ENCODE results near the gene PRKAG3.

The PRKAG3 gene

GRCh38 chr2:218839888-218840287, 8.3 kb upstream of the PRKAG3 start:
- H3K36me3 ChIP-seq (ENCODE audit: control insufficient read depth, insufficient read depth, low read length): no peaks in the 10 kb centered on the region
- no peak overlapping the region for H3K4ac ChIP-seq (ENCODE audit: low read depth, low read length)
- H3K56ac ChIP-seq (ENCODE audit: low read length): no peak overlapping the region
- no peak overlapping the region for H3K4me3 ChIP-seq (ENCODE audit: low read length)
- no peak for DNase-seq
- no peaks in the 10 kb centered on the region for H3K79me1 ChIP-seq (ENCODE audit: low read length)
- H3K27me3 ChIP-seq (ENCODE audit: insufficient read depth, low read length, poor library complexity): no peaks in the 10 kb centered on the region
- H3K4me1 ChIP-seq (ENCODE audit: control insufficient read depth, low read depth, low read length): no peaks in the 10 kb centered on the region
- H3K9ac ChIP-seq (ENCODE audit: low read length): no peak overlapping the region
- no peak overlapping the region for H3K18ac ChIP-seq (ENCODE audit: low read length)
- H4K5ac ChIP-seq (ENCODE audit: low read length): no peak overlapping the region
- no peak overlapping the region for H4K8ac ChIP-seq (ENCODE audit: low read depth, low read length)
- H2BK5ac ChIP-seq (ENCODE audit: low read length): no peak overlapping the region
- WGBS (ENCODE audit: extremely low coverage, insufficient coverage, low lambda C conversion rate): no CpG with 5 or more reads among the region's 1 CpG
- no peak overlapping the region for H2AK5ac ChIP-seq (ENCODE audit: low read length)
- no peaks in the 10 kb centered on the region for H3K79me2 ChIP-seq (ENCODE audit: control insufficient read depth, insufficient read depth, low read length)
- H2BK15ac ChIP-seq (replicated peaks; ENCODE audit: low read depth): no peak overlapping the region
- no peak overlapping the region for H2BK120ac ChIP-seq (ENCODE audit: low read depth, low read length)
- H3K27ac ChIP-seq (ENCODE audit: low read depth, low read length): no peak overlapping the region
- no peak overlapping the region for H3K4me2 ChIP-seq (ENCODE audit: low read length)
- H3K23ac ChIP-seq (ENCODE audit: low read length): no peak overlapping the region

GRCh38 chr2:218839430-218839829, 7.8 kb upstream of the PRKAG3 start:
- Histone ChIP-seq H3K18ac (ENCODE audit: low read length) (no peak overlapping the region), H4K8ac (ENCODE audit: low read depth, low read length) (no peak overlapping the region), H3K9ac (ENCODE audit: low read length) (no peak overlapping the region), H3K23ac (ENCODE audit: low read length) (no peak overlapping the region), H3K56ac (ENCODE audit: low read length) (no peak overlapping the region), H2AK5ac (ENCODE audit: low read length) (no peak overlapping the region), H4K5ac (ENCODE audit: low read length) (no peak overlapping the region), H2BK120ac (ENCODE audit: low read depth, low read length) (no peak overlapping the region), H3K79me2 (ENCODE audit: control insufficient read depth, insufficient read depth, low read length) (no peaks in the 10 kb centered on the region), H3K27ac (ENCODE audit: low read depth, low read length) (no peak overlapping the region), H3K27me3 (ENCODE audit: insufficient read depth, low read length, poor library complexity) (no peaks in the 10 kb centered on the region), H3K36me3 (ENCODE audit: control insufficient read depth, insufficient read depth, low read length) (no peaks in the 10 kb centered on the region), H3K79me1 (ENCODE audit: low read length) (no peaks in the 10 kb centered on the region), H3K4me2 (ENCODE audit: low read length) (no peak overlapping the region), H3K4me1 (ENCODE audit: control insufficient read depth, low read depth, low read length) (no peaks in the 10 kb centered on the region), H3K4me3 (ENCODE audit: low read length) (no peak overlapping the region), H2BK15ac (replicated peaks; ENCODE audit: low read depth) (no peak overlapping the region), H2BK5ac (ENCODE audit: low read length) (no peak overlapping the region), H3K4ac (ENCODE audit: low read depth, low read length) (no peak overlapping the region)
- DNase-seq: no peak
- WGBS (ENCODE audit: extremely low coverage, insufficient coverage, low lambda C conversion rate): no CpG with 5 or more reads among the region's 4 CpGs

- no peak overlapping the region for H2BK120ac ChIP-seq (ENCODE audit: low read depth, low read length)
- no peak overlapping the region for H3K9ac ChIP-seq (ENCODE audit: low read length)
- H3K79me2 ChIP-seq (ENCODE audit: control insufficient read depth, insufficient read depth, low read length): no peaks in the 10 kb centered on the region
- H2BK5ac ChIP-seq (ENCODE audit: low read length): no peak overlapping the region
- H3K27me3 ChIP-seq (ENCODE audit: insufficient read depth, low read length, poor library complexity): no peaks in the 10 kb centered on the region
- no peak overlapping the region for H3K27ac ChIP-seq (ENCODE audit: low read depth, low read length)
- no peak for DNase-seq
- H3K4me3 ChIP-seq (ENCODE audit: low read length): no peak overlapping the region
- H3K4me2 ChIP-seq (ENCODE audit: low read length): no peak overlapping the region
- no peak overlapping the region for H3K23ac ChIP-seq (ENCODE audit: low read length)
- H2AK5ac ChIP-seq (ENCODE audit: low read length): no peak overlapping the region
- no peak overlapping the region for H2BK15ac ChIP-seq (replicated peaks; ENCODE audit: low read depth)
- H3K4me1 ChIP-seq (ENCODE audit: control insufficient read depth, low read depth, low read length): no peaks in the 10 kb centered on the region
- no peak overlapping the region for H3K56ac ChIP-seq (ENCODE audit: low read length)
- no peak overlapping the region for H3K4ac ChIP-seq (ENCODE audit: low read depth, low read length)
- no peaks in the 10 kb centered on the region for H3K79me1 ChIP-seq (ENCODE audit: low read length)
- H4K5ac ChIP-seq (ENCODE audit: low read length): no peak overlapping the region
- H4K8ac ChIP-seq (ENCODE audit: low read depth, low read length): no peak overlapping the region
- H3K18ac ChIP-seq (ENCODE audit: low read length): no peak overlapping the region
- no CpG with 5 or more reads among the region's 2 CpGs for WGBS (ENCODE audit: extremely low coverage, insufficient coverage, low lambda C conversion rate)
- no peaks in the 10 kb centered on the region for H3K36me3 ChIP-seq (ENCODE audit: control insufficient read depth, insufficient read depth, low read length)
These were observed 5.9 kb upstream of the PRKAG3 start for GRCh38 chr2:218837495-218837894.

- Histone ChIP-seq H3K27me3 (ENCODE audit: insufficient read depth, low read length, poor library complexity) (no peaks in the 10 kb centered on the region), H2BK15ac (replicated peaks; ENCODE audit: low read depth) (no peak overlapping the region), H2AK5ac (ENCODE audit: low read length) (no peak overlapping the region), H3K79me1 (ENCODE audit: low read length) (no peaks in the 10 kb centered on the region), H4K8ac (ENCODE audit: low read depth, low read length) (no peak overlapping the region), H2BK5ac (ENCODE audit: low read length) (no peak overlapping the region), H3K9ac (ENCODE audit: low read length) (no peak overlapping the region), H3K4me2 (ENCODE audit: low read length) (no peak overlapping the region), H3K36me3 (ENCODE audit: control insufficient read depth, insufficient read depth, low read length) (no peaks in the 10 kb centered on the region), H4K5ac (ENCODE audit: low read length) (no peak overlapping the region), H3K23ac (ENCODE audit: low read length) (no peak overlapping the region), H3K4me3 (ENCODE audit: low read length) (no peak overlapping the region), H3K4me1 (ENCODE audit: control insufficient read depth, low read depth, low read length) (no peaks in the 10 kb centered on the region), H3K56ac (ENCODE audit: low read length) (no peak overlapping the region), H3K27ac (ENCODE audit: low read depth, low read length) (no peak overlapping the region), H2BK120ac (ENCODE audit: low read depth, low read length) (no peak overlapping the region), H3K4ac (ENCODE audit: low read depth, low read length) (no peak overlapping the region), H3K79me2 (ENCODE audit: control insufficient read depth, insufficient read depth, low read length) (no peaks in the 10 kb centered on the region), H3K18ac (ENCODE audit: low read length) (no peak overlapping the region)
- DNase-seq: no peak
- WGBS (ENCODE audit: extremely low coverage, insufficient coverage, low lambda C conversion rate): no CpG with 5 or more reads among the region's 4 CpGs
These were observed 3.1 kb upstream of the PRKAG3 start for GRCh38 chr2:218834685-218835084.

GRCh38 chr2:218833023-218833609, 1.5 kb upstream of the PRKAG3 start:
- H3K23ac ChIP-seq (ENCODE audit: low read length): no peak overlapping the region
- H3K9ac ChIP-seq (ENCODE audit: low read length): no peak overlapping the region
- no peak overlapping the region for H3K4ac ChIP-seq (ENCODE audit: low read depth, low read length)
- no peak overlapping the region for H2BK5ac ChIP-seq (ENCODE audit: low read length)
- no peaks in the 10 kb centered on the region for H3K79me1 ChIP-seq (ENCODE audit: low read length)
- no peak overlapping the region for H2BK120ac ChIP-seq (ENCODE audit: low read depth, low read length)
- no peaks in the 10 kb centered on the region for H3K79me2 ChIP-seq (ENCODE audit: control insufficient read depth, insufficient read depth, low read length)
- no peak for DNase-seq
- no peak overlapping the region for H3K56ac ChIP-seq (ENCODE audit: low read length)
- no peak overlapping the region for H3K27ac ChIP-seq (ENCODE audit: low read depth, low read length)
- H4K8ac ChIP-seq (ENCODE audit: low read depth, low read length): no peak overlapping the region
- no peaks in the 10 kb centered on the region for H3K36me3 ChIP-seq (ENCODE audit: control insufficient read depth, insufficient read depth, low read length)
- H2BK15ac ChIP-seq (replicated peaks; ENCODE audit: low read depth): no peak overlapping the region
- H3K4me1 ChIP-seq (ENCODE audit: control insufficient read depth, low read depth, low read length): no peaks in the 10 kb centered on the region
- no peak overlapping the region for H2AK5ac ChIP-seq (ENCODE audit: low read length)
- no peak overlapping the region for H3K4me2 ChIP-seq (ENCODE audit: low read length)
- H3K4me3 ChIP-seq (ENCODE audit: low read length): no peak overlapping the region
- H3K18ac ChIP-seq (ENCODE audit: low read length): no peak overlapping the region
- H4K5ac ChIP-seq (ENCODE audit: low read length): no peak overlapping the region
- no peaks in the 10 kb centered on the region for H3K27me3 ChIP-seq (ENCODE audit: insufficient read depth, low read length, poor library complexity)
- no CpG with 5 or more reads among the region's 4 CpGs for WGBS (ENCODE audit: extremely low coverage, insufficient coverage, low lambda C conversion rate)

GRCh38 chr2:218832520-218832919, 917 bp upstream of the PRKAG3 start:
- Histone ChIP-seq H4K8ac (ENCODE audit: low read depth, low read length) (no peak overlapping the region), H3K4me2 (ENCODE audit: low read length) (no peak overlapping the region), H4K5ac (ENCODE audit: low read length) (no peak overlapping the region), H3K18ac (ENCODE audit: low read length) (no peak overlapping the region), H2BK15ac (replicated peaks; ENCODE audit: low read depth) (no peak overlapping the region), H3K4me1 (ENCODE audit: control insufficient read depth, low read depth, low read length) (no peaks in the 10 kb centered on the region), H3K56ac (ENCODE audit: low read length) (no peak overlapping the region), H2BK5ac (ENCODE audit: low read length) (no peak overlapping the region), H3K9ac (ENCODE audit: low read length) (no peak overlapping the region), H3K36me3 (ENCODE audit: control insufficient read depth, insufficient read depth, low read length) (no peaks in the 10 kb centered on the region), H2BK120ac (ENCODE audit: low read depth, low read length) (no peak overlapping the region), H3K23ac (ENCODE audit: low read length) (no peak overlapping the region), H3K4me3 (ENCODE audit: low read length) (no peak overlapping the region), H3K27ac (ENCODE audit: low read depth, low read length) (no peak overlapping the region), H3K79me1 (ENCODE audit: low read length) (no peaks in the 10 kb centered on the region), H3K79me2 (ENCODE audit: control insufficient read depth, insufficient read depth, low read length) (no peaks in the 10 kb centered on the region), H3K27me3 (ENCODE audit: insufficient read depth, low read length, poor library complexity) (no peaks in the 10 kb centered on the region), H2AK5ac (ENCODE audit: low read length) (no peak overlapping the region), H3K4ac (ENCODE audit: low read depth, low read length) (no peak overlapping the region)
- WGBS (ENCODE audit: extremely low coverage, insufficient coverage, low lambda C conversion rate): no CpG with 5 or more reads among the region's 3 CpGs
- no peak for DNase-seq

Measured in mesendoderm (in vitro differentiated cells).